Neuronal stem cell (in vitro differentiated cells): ENCODE data around the gene MGMT.
A peak's percentile ranks its signal among the peaks of the same experiment; 100 is the strongest.

ENCODE experiments used
- DNase-seq: peaks from one replicate; pipeline ENCODE4 v3.0.0-alpha.2; 2013; ENCODE audit warnings: low spot score
- H2AFZ ChIP-seq: one replicate; pipeline ENCODE4 v1.6.1; 2013; ENCODE audit warnings: mild to moderate bottlenecking, low read length, inconsistent platforms
- H2AK5ac ChIP-seq: 2 replicates; pipeline ENCODE4 v1.6.1; 2013; ENCODE audit warnings: low read depth, mild to moderate bottlenecking, inconsistent platforms, low read length, moderate library complexity, mixed read lengths
- H2BK120ac ChIP-seq: 2 replicates; pipeline ENCODE4 v1.6.1; 2013; ENCODE audit warnings: low read depth, mild to moderate bottlenecking, inconsistent platforms, low read length, moderate library complexity, mixed read lengths
- H2BK12ac ChIP-seq: one replicate; pipeline ENCODE4 v1.6.1; 2013; ENCODE audit warnings: low read length, inconsistent platforms
- H2BK15ac ChIP-seq: 2 replicates; pipeline ENCODE4 v1.6.1; 2013; ENCODE audit warnings: mild to moderate bottlenecking, low read length, inconsistent platforms, mixed read lengths
- H2BK5ac ChIP-seq: one replicate; pipeline ENCODE4 v1.6.1; 2013; ENCODE audit warnings: inconsistent platforms, mild to moderate bottlenecking, low read length, moderate library complexity
- H3K14ac ChIP-seq: one replicate; pipeline ENCODE4 v1.6.1; 2013; ENCODE audit warnings: low read length, inconsistent platforms
- H3K18ac ChIP-seq: 2 replicates; pipeline ENCODE4 v1.6.1; 2013; ENCODE audit warnings: low read length, inconsistent platforms
- H3K23ac ChIP-seq: 2 replicates; pipeline ENCODE4 v1.6.1; 2013; ENCODE audit warnings: low read depth, mild to moderate bottlenecking, mixed read lengths, low read length, inconsistent platforms; ENCODE audit not compliant: poor library complexity
- H3K27ac ChIP-seq: replicated peaks from 3 replicates; pipeline ENCODE4 v1.5.1; 2013; ENCODE audit warnings: low read length, inconsistent platforms
- H3K27me3 ChIP-seq, 3 experiments: 2 replicates each; pipeline ENCODE4 v1.6.1; 2013; ENCODE audit warnings: low read length in 3 of 3, mild to moderate bottlenecking in 2 of 3, inconsistent platforms in 1 of 3, low read depth in 1 of 3, mixed read lengths in 1 of 3, moderate library complexity in 1 of 3; ENCODE audit not compliant: control insufficient read depth in 3 of 3, insufficient read depth in 3 of 3
- H3K36me3 ChIP-seq, 2 donors: replicated peaks in 1 of 2; 2 replicates each; pipeline ENCODE4 v1.6.1; 2013; ENCODE audit warnings: low read length in 2 of 2; ENCODE audit not compliant: control insufficient read depth in 2 of 2, insufficient read depth in 2 of 2
- H3K4ac ChIP-seq: 2 replicates; pipeline ENCODE4 v1.6.1; 2013; ENCODE audit warnings: inconsistent platforms, mild to moderate bottlenecking, low read length, moderate library complexity
- H3K4me1 ChIP-seq, 2 donors: 1 replicate in 1 of 2; 2 replicates in 1 of 2; pipeline ENCODE4 v1.6.1; 2013; ENCODE audit warnings: low read length in 2 of 2, low read depth in 1 of 2; ENCODE audit not compliant: control insufficient read depth in 2 of 2, insufficient read depth in 1 of 2
- H3K4me2 ChIP-seq: one replicate; pipeline ENCODE4 v1.6.1; 2013; ENCODE audit warnings: mild to moderate bottlenecking, low read length, inconsistent platforms; ENCODE audit not compliant: insufficient read depth, poor library complexity, severe bottlenecking
- H3K4me3 ChIP-seq, 2 donors: 2 replicates each; pipeline ENCODE4 v1.5.1; 2013; ENCODE audit warnings: low read length in 2 of 2, mild to moderate bottlenecking in 2 of 2, inconsistent platforms in 1 of 2, moderate library complexity in 1 of 2
- H3K79me1 ChIP-seq: one replicate; pipeline ENCODE4 v1.6.1; 2013; ENCODE audit warnings: low read depth, mild to moderate bottlenecking, inconsistent platforms, low read length, moderate library complexity
- H3K9ac ChIP-seq: one replicate; pipeline ENCODE4 v1.6.1; 2013; ENCODE audit warnings: mild to moderate bottlenecking, low read depth, low read length, inconsistent platforms; ENCODE audit not compliant: poor library complexity
- H3K9me3 ChIP-seq, 2 donors: replicated peaks in 1 of 2; 2 replicates each; pipeline versions ENCODE3 to v1.6.1; 2013; ENCODE audit warnings: low read length in 2 of 2, mild to moderate bottlenecking in 2 of 2, inconsistent platforms in 1 of 2, low read depth in 1 of 2, mixed read lengths in 1 of 2, moderate library complexity in 1 of 2; ENCODE audit not compliant: control insufficient read depth in 2 of 2, insufficient read depth in 1 of 2
- H4K8ac ChIP-seq: one replicate; pipeline ENCODE4 v1.6.1; 2013; ENCODE audit warnings: low read depth, mild to moderate bottlenecking, inconsistent platforms, low read length, moderate library complexity
- H4K91ac ChIP-seq: one replicate; pipeline ENCODE4 v1.6.1; 2013; ENCODE audit warnings: low read length, low read depth, mild to moderate bottlenecking, inconsistent platforms; ENCODE audit not compliant: poor library complexity
- WGBS, 2 donors: extraction: QIAGEN DNeasy Blood & Tissue Kit; methylation state at CpG; one replicate each; pipeline ENCODE4 v1.1.7; 2013; ENCODE audit warnings: missing lambda C conversion rate in 2 of 2, mixed read lengths in 1 of 2; ENCODE audit not compliant: insufficient read length in 2 of 2, insufficient replicate concordance in 1 of 2; ENCODE audit errors: extremely low coverage in 2 of 2; 5-methylcytosine and 5-hydroxymethylcytosine counted together

MGMT gene

DNA sequence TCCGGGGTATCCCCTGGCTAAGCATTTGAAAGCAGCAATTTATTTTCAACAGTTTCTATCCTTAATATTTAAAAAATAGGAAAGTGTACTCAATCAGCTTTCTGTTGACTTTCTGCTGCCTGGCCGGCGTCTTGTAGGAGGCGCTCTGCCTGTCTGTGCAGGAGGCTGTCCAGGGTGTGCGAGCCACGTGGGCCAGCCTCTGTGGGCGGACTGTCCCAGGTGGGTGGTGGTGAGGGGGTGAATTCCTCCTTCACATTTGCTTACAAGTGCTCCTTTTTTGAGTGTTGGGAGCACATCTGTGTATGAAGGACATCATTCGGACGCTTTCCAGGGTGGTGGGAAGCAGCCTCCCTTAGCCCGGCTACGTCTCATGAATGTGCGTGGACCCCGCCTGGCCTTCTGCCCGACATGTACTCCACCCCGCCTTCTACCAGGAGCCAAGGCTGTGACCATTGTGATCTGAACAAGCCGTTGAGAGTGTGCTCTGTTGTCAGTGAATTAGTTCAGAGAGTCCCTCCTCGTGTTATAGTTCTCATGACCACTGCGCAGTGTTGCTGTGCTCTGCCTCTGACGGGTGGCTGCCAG, 114.9 kb downstream of the MGMT start:
- H2BK15ac ChIP-seq = no peak overlapping the region
- H3K9ac ChIP-seq = no peak overlapping the region
- H3K36me3 ChIP-seq = no peaks in the 10 kb centered on the region
- no peak overlapping the region for H3K18ac ChIP-seq
- no peak overlapping the region for H3K23ac ChIP-seq
- H3K4me2 ChIP-seq = no peak overlapping the region
- H3K4me1 ChIP-seq = no peaks in the 10 kb centered on the region
- no CpG with 5 or more reads among the region's 19 CpGs for WGBS, 2 donors
- no peak overlapping the region for H3K4ac ChIP-seq
- H4K8ac ChIP-seq = no peak overlapping the region
- H2BK5ac ChIP-seq = no peak overlapping the region
- DNase-seq = no peak
- no peaks in the 10 kb centered on the region for H3K27me3 ChIP-seq
- H3K27ac ChIP-seq = no peak overlapping the region
- no peaks in the 10 kb centered on the region for H3K79me1 ChIP-seq
- H3K9me3 ChIP-seq = peaks cover 3 to 6% of the 10 kb centered on the region in 2 donors
- H3K14ac ChIP-seq = no peak overlapping the region
- H3K4me3 ChIP-seq = no peak overlapping the region
- H4K91ac ChIP-seq = no peak overlapping the region
- H2BK120ac ChIP-seq = no peak overlapping the region
- no peak overlapping the region for H2AFZ ChIP-seq
- H2BK12ac ChIP-seq = no peak overlapping the region
- H2AK5ac ChIP-seq = no peak overlapping the region

DNA sequence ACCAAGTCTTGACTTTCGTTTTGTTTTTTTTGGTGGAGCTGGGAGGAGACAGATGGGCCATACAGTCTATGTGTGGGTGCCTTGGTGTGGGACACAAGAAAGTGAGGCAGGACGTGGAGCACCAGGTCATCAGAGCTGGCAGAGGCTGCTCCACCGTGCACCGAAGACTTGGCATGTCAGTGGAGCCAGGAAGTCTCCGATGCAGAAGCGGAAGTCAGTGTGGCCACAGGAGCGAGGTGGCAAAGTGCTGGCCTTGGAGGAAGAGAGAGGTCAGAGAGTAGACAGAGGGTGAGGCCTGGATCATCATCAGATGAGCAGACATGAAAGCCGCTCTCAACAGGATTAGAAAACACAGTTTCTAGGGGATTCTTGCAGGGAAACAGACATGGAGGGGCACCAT, 116.8 kb downstream of the MGMT start:
- no CpG with 5 or more reads among the region's 8 CpGs for WGBS, 2 donors
- H3K4me1 ChIP-seq = no peaks in the 10 kb centered on the region
- no peaks in the 10 kb centered on the region for H3K79me1 ChIP-seq
- H4K8ac ChIP-seq = no peak overlapping the region
- no peak overlapping the region for H3K4me3 ChIP-seq
- H3K9me3 ChIP-seq = peaks cover 3 to 12% of the 10 kb centered on the region in 2 donors
- no peak overlapping the region for H2AFZ ChIP-seq
- H3K36me3 ChIP-seq = no peaks in the 10 kb centered on the region
- no peak overlapping the region for H4K91ac ChIP-seq
- no peaks in the 10 kb centered on the region for H3K27me3 ChIP-seq
- no peak overlapping the region for H3K4ac ChIP-seq
- no peak overlapping the region for H2BK12ac ChIP-seq
- no peak overlapping the region for H3K4me2 ChIP-seq
- H3K14ac ChIP-seq = peak overlapping the region; percentile 1
- H2BK15ac ChIP-seq = no peak overlapping the region
- no peak overlapping the region for H3K9ac ChIP-seq
- no peak overlapping the region for H2AK5ac ChIP-seq
- H3K18ac ChIP-seq = no peak overlapping the region
- no peak overlapping the region for H3K23ac ChIP-seq
- DNase-seq = no peak
- H2BK5ac ChIP-seq = no peak overlapping the region
- no peak overlapping the region for H3K27ac ChIP-seq
- no peak overlapping the region for H2BK120ac ChIP-seq

DNA sequence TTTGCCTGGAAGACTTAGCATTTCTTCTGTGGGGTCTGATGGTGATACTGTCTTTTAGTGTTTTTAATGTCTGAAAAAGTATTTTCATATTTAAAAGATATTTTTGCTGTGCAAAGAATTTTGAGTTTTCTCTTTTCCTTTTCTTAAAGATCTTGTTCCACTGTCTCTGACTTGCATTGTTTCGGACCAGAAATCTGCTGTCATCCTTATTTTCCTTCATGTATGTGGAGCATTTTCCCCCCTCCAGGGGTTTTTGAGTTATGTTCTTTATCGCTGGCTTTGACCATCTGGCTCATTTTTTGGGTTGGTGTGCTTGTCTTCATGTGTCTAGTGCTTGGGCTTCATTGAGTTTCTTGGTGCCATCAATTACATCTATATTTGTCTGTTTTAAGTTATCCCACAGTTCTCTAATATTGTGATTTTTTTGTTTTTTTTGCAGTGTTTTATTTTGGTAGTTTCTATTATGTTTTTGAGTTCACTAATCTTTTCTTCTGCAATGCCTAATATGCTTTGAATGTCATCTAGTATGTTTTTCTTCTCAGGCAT, 119.9 kb downstream of the MGMT start:
- Histone ChIP-seq H3K9me3 (peaks cover 3 to 15% of the 10 kb centered on the region in 2 donors), H3K14ac (no peak overlapping the region), H3K4me2 (no peak overlapping the region), H4K8ac (no peak overlapping the region), H2AK5ac (no peak overlapping the region), H3K23ac (no peak overlapping the region), H2BK15ac (no peak overlapping the region), H3K18ac (no peak overlapping the region), H3K27ac (no peak overlapping the region), H3K4me1 (no peaks in the 10 kb centered on the region), H3K4ac (no peak overlapping the region), H3K36me3 (no peaks in the 10 kb centered on the region), H3K27me3 (no peaks in the 10 kb centered on the region), H3K79me1 (no peaks in the 10 kb centered on the region), H2BK120ac (no peak overlapping the region), H2BK12ac (no peak overlapping the region), H2BK5ac (no peak overlapping the region), H2AFZ (no peak overlapping the region), H4K91ac (no peak overlapping the region), H3K9ac (no peak overlapping the region), H3K4me3 (no peak overlapping the region)
- no peak for DNase-seq
- no CpG with 5 or more reads among the region's 2 CpGs for WGBS, 2 donors

DNA sequence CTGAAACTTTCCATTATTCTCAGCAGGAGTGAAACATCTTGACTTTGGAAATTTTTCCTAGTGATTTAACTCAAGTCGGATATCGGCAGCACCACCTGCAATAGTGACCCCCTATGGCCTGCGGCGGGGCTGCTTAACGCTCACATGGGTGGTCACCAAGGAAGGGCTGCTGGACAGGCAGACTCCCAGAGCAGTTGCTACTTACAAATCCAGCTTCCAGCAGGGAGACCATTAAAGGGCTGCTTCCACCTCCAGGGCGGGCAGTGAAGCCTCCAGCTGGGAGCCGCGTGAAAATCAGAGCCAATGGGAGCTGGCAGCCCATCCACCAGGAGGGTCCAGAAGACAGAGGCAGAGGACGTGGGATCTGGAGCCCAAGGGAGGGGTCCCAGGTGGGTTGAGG, 122.5 kb downstream of the MGMT start:
- no peak for DNase-seq
- Histone ChIP-seq H3K4me3 (no peak overlapping the region), H3K14ac (no peak overlapping the region), H2BK5ac (no peak overlapping the region), H2AFZ (no peak overlapping the region), H4K8ac (no peak overlapping the region), H2BK120ac (no peak overlapping the region), H3K4ac (no peak overlapping the region), H3K18ac (no peak overlapping the region), H3K4me2 (no peak overlapping the region), H4K91ac (no peak overlapping the region), H2BK15ac (no peak overlapping the region), H3K9ac (no peak overlapping the region), H2AK5ac (no peak overlapping the region), H2BK12ac (no peak overlapping the region), H3K36me3 (no peaks in the 10 kb centered on the region), H3K9me3 (peaks cover 3 to 18% of the 10 kb centered on the region in 2 donors), H3K27me3 (no peaks in the 10 kb centered on the region), H3K23ac (no peak overlapping the region), H3K79me1 (no peaks in the 10 kb centered on the region), H3K4me1 (peaks cover 0 to 2% of the 10 kb centered on the region in 2 donors), H3K27ac (no peak overlapping the region)
- WGBS, 2 donors = no CpG with 5 or more reads among the region's 9 CpGs
